ENCODE measurements around the gene SDF2. TPM values are rescaled to one million over a fixed set of nuclear protein-coding genes. Genes with fewer than 3 reads are reported as not detected.

SDF2 gene
- total and polyA plus RNA-seq, 2 of the 4 experiments (the other 2 are of a cell fraction), result 76.0 to 81.7 TPM

DNA sequence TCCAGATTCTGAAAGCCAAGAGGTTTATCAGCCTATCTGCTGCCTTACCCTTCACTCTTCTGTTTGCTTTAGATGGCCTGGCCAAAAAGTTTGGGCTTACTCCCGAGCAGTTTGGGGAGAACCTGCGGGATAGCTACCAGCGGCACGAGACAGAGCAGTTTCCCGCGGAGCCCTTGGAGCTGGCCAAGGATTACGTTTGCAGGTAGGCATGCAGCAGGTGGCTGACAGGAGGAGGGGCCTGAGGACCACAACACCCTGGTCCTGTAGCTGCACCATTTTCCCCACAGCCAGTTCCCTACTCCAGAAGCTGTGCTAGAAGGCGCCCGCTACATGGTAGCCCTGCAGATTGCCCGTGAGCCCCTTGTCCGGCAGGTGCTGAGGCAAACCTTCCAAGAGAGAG, 20.9 kb upstream of the SDF2 start:
- dilution Hi-C loops (cut with HindIII; ENCODE audit: low sequenced_read_pairs, unreplicated experiment), result no loop called here
- Histone ChIP-seq H3K23ac (ENCODE audit: low read depth, low read length) (no peak overlapping the region), H3K9me1 (ENCODE audit: insufficient read depth, low read length) (no peaks in the 10 kb centered on the region), H3K4me2 (ENCODE audit: low read depth, low read length) (no peak overlapping the region), H3K56ac (ENCODE audit: extremely low read depth, insufficient read depth, low read length) (no peak overlapping the region), H2BK5ac (ENCODE audit: low read depth, low read length, poor library complexity, severe bottlenecking) (no peak overlapping the region), H4K5ac (ENCODE audit: low read depth, low read length) (no peak overlapping the region), H3K27me3 (ENCODE audit: control insufficient read depth, insufficient read depth, low read length) (no peaks in the 10 kb centered on the region), H3K9ac (ENCODE audit: low read depth, low read length) (no peak overlapping the region), H3K4me3 (ENCODE audit: insufficient read depth, low read depth, low read length) (no peak overlapping the region), H4K20me1 (ENCODE audit: insufficient read depth, low read length) (no peaks in the 10 kb centered on the region), H3K4ac (ENCODE audit: low read depth, low read length) (no peak overlapping the region), H3K4me1 (ENCODE audit: control insufficient read depth, insufficient read depth, low read length) (no peaks in the 10 kb centered on the region), H3K9me3 (ENCODE audit: control insufficient read depth, insufficient read depth, low read length) (no peaks in the 10 kb centered on the region), H2BK120ac (ENCODE audit: low read depth, low read length) (no peak overlapping the region), H4K8ac (ENCODE audit: low read depth in 2 of 2, low read length in 2 of 2) (no peak overlapping the region), H2AK5ac (ENCODE audit: low read depth, low read length) (no peak overlapping the region), H3K18ac (ENCODE audit: low read depth, low read length) (no peak overlapping the region), H4K91ac (ENCODE audit: insufficient read depth, low read depth, low read length) (no peak overlapping the region), H2BK20ac (ENCODE audit: low read depth, low read length) (no peak overlapping the region), H3K14ac (replicated peaks; ENCODE audit: low read depth, low read length) (no peak overlapping the region), H3K36me3 (ENCODE audit: control insufficient read depth, insufficient read depth, low read length) (peaks cover 81% of the 10 kb centered on the region), H3K27ac (ENCODE audit: insufficient read depth, low read length) (no peak overlapping the region), H2BK15ac (ENCODE audit: low read depth, low read length) (no peak overlapping the region), H3K79me1 (ENCODE audit: low read depth in 1 of 2, low read length in 2 of 2) (peaks cover 0 to 13% of the 10 kb centered on the region in 2 experiments; a peak in 2 of 4 replicates), H2AK9ac (replicated peaks; ENCODE audit: low read depth, low read length, poor library complexity) (no peak overlapping the region), H2AFZ (replicated peaks; ENCODE audit: low read length, poor library complexity) (no peak overlapping the region)
- in situ Hi-C loops (cut with MboI; ENCODE audit: low sequenced_read_pairs), result no loop called here
- no TSS peak for BruUV-seq (replicated peaks)
- intact Hi-C loops (cut with micrococcal nuclease), result no loop called here
- TF ChIP-seq CHD1 (IDR thresholded peaks at IDR 0.05; ENCODE audit: low read depth, low read length) (no peak), MXI1 (IDR thresholded peaks at IDR 0.05; ENCODE audit: borderline replicate concordance, low read depth, low read length) (no peak), BHLHE40 (IDR thresholded peaks at IDR 0.05; ENCODE audit: low read depth, low read length) (no peak), RFX5 (IDR thresholded peaks at IDR 0.05; ENCODE audit: low read depth, low read length) (no peak), FOS (IDR thresholded peaks at IDR 0.05; ENCODE audit: low read depth, low read length) (no peak), NFE2L2 (IDR thresholded peaks at IDR 0.05; ENCODE audit: low read depth, low read length) (no peak), CEBPB (IDR thresholded peaks at IDR 0.05; ENCODE audit: low read depth, low read length) (no peak), SMC3 (IDR thresholded peaks at IDR 0.05; ENCODE audit: low read depth, low read length) (no peak), MAFK (IDR thresholded peaks at IDR 0.05; ENCODE audit: low read depth, low read length) (no peak), POLR2A (IDR thresholded peaks at IDR 0.05; ENCODE audit: low read depth, low read length) (no peak), MAZ (IDR thresholded peaks at IDR 0.05; ENCODE audit: borderline replicate concordance, low read depth, low read length) (no peak), RCOR1 (IDR thresholded peaks at IDR 0.05; ENCODE audit: insufficient replicate concordance, low read length) (no peak), RAD21 (IDR thresholded peaks at IDR 0.05; ENCODE audit: low read length) (no peak)
- TF ChIP-seq, protein P1, sequence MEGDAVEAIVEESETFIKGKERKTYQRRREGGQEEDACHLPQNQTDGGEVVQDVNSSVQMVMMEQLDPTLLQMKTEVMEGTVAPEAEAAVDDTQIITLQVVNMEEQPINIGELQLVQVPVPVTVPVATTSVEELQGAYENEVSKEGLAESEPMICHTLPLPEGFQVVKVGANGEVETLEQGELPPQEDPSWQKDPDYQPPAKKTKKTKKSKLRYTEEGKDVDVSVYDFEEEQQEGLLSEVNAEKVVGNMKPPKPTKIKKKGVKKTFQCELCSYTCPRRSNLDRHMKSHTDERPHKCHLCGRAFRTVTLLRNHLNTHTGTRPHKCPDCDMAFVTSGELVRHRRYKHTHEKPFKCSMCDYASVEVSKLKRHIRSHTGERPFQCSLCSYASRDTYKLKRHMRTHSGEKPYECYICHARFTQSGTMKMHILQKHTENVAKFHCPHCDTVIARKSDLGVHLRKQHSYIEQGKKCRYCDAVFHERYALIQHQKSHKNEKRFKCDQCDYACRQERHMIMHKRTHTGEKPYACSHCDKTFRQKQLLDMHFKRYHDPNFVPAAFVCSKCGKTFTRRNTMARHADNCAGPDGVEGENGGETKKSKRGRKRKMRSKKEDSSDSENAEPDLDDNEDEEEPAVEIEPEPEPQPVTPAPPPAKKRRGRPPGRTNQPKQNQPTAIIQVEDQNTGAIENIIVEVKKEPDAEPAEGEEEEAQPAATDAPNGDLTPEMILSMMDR (conservative IDR thresholded peaks at IDR 0.05; ENCODE audit: low read depth, low read length), result no peak
- TF ChIP-seq, protein P2, sequence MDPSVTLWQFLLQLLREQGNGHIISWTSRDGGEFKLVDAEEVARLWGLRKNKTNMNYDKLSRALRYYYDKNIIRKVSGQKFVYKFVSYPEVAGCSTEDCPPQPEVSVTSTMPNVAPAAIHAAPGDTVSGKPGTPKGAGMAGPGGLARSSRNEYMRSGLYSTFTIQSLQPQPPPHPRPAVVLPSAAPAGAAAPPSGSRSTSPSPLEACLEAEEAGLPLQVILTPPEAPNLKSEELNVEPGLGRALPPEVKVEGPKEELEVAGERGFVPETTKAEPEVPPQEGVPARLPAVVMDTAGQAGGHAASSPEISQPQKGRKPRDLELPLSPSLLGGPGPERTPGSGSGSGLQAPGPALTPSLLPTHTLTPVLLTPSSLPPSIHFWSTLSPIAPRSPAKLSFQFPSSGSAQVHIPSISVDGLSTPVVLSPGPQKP (IDR thresholded peaks at IDR 0.05; ENCODE audit: borderline replicate concordance, low read depth, low read length), result no peak
- TF ChIP-seq, protein P3, sequence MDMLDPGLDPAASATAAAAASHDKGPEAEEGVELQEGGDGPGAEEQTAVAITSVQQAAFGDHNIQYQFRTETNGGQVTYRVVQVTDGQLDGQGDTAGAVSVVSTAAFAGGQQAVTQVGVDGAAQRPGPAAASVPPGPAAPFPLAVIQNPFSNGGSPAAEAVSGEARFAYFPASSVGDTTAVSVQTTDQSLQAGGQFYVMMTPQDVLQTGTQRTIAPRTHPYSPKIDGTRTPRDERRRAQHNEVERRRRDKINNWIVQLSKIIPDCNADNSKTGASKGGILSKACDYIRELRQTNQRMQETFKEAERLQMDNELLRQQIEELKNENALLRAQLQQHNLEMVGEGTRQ (IDR thresholded peaks at IDR 0.05; ENCODE audit: low read depth, low read length), result no peak
- ATAC-seq (ENCODE audit: low read depth) (no peak), DNase-seq (no peak)
- POLR2A ChIA-PET (ENCODE audit: unreplicated experiment), result no interaction called here
- no CpG with 5 or more reads among the region's 11 CpGs for WGBS, 2 experiments (ENCODE audit: extremely low coverage in 2 of 2, insufficient read length in 1 of 2)
- CTCF ChIA-PET, result no interaction called here
